HepG2 (cell line): Measurements from ENCODE around the gene CIAO3. TPM values are rescaled to one million over a fixed set of nuclear protein-coding genes. Genes with fewer than 3 reads are reported as not detected.

Source experiments
- CTCF ChIP-seq: sonication (generic); formaldehyde crosslinking; IDR thresholded peaks from 2 replicates; pipeline ENCODE4 v1.5.0; 2020; ENCODE audit warnings: mild to moderate bottlenecking, missing genetic modification reagents, moderate library complexity
- FOSL1 ChIP-seq: sonication (generic); formaldehyde crosslinking; IDR thresholded peaks from 2 replicates; pipeline ENCODE4 v1.9.0; 2021; ENCODE audit warnings: missing genetic modification reagents, borderline replicate concordance
- KLF16 ChIP-seq, 2 experiments: sonication (generic) in 1 of 2; formaldehyde crosslinking in 1 of 2; IDR thresholded peaks; 2 replicates each; pipeline versions ENCODE4 v1.6.1 to v1.8.0; 2016 to 2023; ENCODE audit warnings: missing genetic modification reagents in 2 of 2, missing compliant biosample characterization in 1 of 2
- NFKB2 ChIP-seq: sonication (generic); formaldehyde crosslinking; IDR thresholded peaks from 2 replicates; pipeline ENCODE4 v1.4.0; 2020; ENCODE audit warnings: missing genetic modification reagents, borderline replicate concordance
- RBAK ChIP-seq: sonication (generic); formaldehyde crosslinking; IDR thresholded peaks from 2 replicates; pipeline ENCODE4 v1.5.1; 2020; ENCODE audit warnings: mild to moderate bottlenecking, missing genetic modification reagents
- RNF2 ChIP-seq: fragments of 450-650 bp; conservative IDR thresholded peaks from 2 replicates; pipeline ENCODE4 v1.6.1; 2016; ENCODE audit warnings: low read depth
- SKI ChIP-seq: fragments of 450-650 bp; IDR thresholded peaks from one replicate; pipeline ENCODE4 v1.6.1; 2018; ENCODE audit warnings: mild to moderate bottlenecking; ENCODE audit not compliant: partially characterized antibody
- TARDBP ChIP-seq: sonication (generic); formaldehyde crosslinking; IDR thresholded peaks from 2 replicates; pipeline ENCODE4 v1.8.0; 2022; ENCODE audit warnings: mild to moderate bottlenecking, missing genetic modification reagents
- TCF12 ChIP-seq, 2 experiments: fragments of 450-650 bp in 1 of 2; sonication (generic) in 1 of 2; formaldehyde crosslinking in 1 of 2; IDR thresholded peaks; 2 replicates each; pipeline versions ENCODE4 v1.6.1 to v1.8.0; 2017 to 2022; ENCODE audit warnings: antibody characterized with exemption in 1 of 2, mild to moderate bottlenecking in 1 of 2, missing genetic modification reagents in 1 of 2, moderate library complexity in 1 of 2
- ZBTB1 ChIP-seq: sonication (generic); formaldehyde crosslinking; IDR thresholded peaks from 2 replicates; pipeline ENCODE4 v1.4.0; 2020; ENCODE audit warnings: missing genetic modification reagents, borderline replicate concordance
- ZNF180 ChIP-seq: sonication (generic); formaldehyde crosslinking; IDR thresholded peaks from 2 replicates; pipeline ENCODE4 v1.4.0; 2020; ENCODE audit warnings: low read depth, missing genetic modification reagents, borderline replicate concordance
- ZNF503 ChIP-seq: sonication (generic); formaldehyde crosslinking; IDR thresholded peaks from 2 replicates; pipeline ENCODE4 v1.4.0; 2020; ENCODE audit warnings: missing genetic modification reagents
- ZNF619 ChIP-seq: sonication (generic); formaldehyde crosslinking; IDR thresholded peaks from 2 replicates; pipeline ENCODE4 v1.4.0; 2020; ENCODE audit warnings: mild to moderate bottlenecking, missing genetic modification reagents
- ZNF720 ChIP-seq: sonication (generic); formaldehyde crosslinking; IDR thresholded peaks from 2 replicates; pipeline ENCODE4 v1.4.0; 2020; ENCODE audit warnings: missing genetic modification reagents
- ZNF768 ChIP-seq: sonication (generic); formaldehyde crosslinking; IDR thresholded peaks from 2 replicates; pipeline ENCODE4 v1.4.0; 2020; ENCODE audit warnings: missing genetic modification reagents
- polyA plus RNA-seq, 8 experiments: library from polyadenylated mRNA; depleted of rRNA in 3 of 8; stranded (reverse) in 7 of 8; unstranded in 1 of 8; fragments of >200 nt; fragmentation: Illumina TruSeq in 4 of 8; extraction: Trizol in 4 of 8; gene quantifications; 2 replicates each; pipeline versions ENCODE4 v1.2.1 to v1.2.3, GENCODE V29; 2011 to 2016; ENCODE audit warnings: low read depth in 4 of 8, missing spikeins in 1 of 8, mixed read lengths in 1 of 8; ENCODE audit not compliant: insufficient read depth in 1 of 8
- total RNA-seq, 5 experiments: library from RNA; depleted of rRNA; stranded (reverse); fragments of >200 nt; fragmentation: Illumina TruSeq; extraction: Trizol; gene quantifications; 2 replicates each; pipeline ENCODE4 v1.2.3, GENCODE V29; 2016; ENCODE audit warnings: low read depth in 1 of 5
- TF ChIP-seq, protein P1 (sequence below): sonication (generic); formaldehyde crosslinking; conservative IDR thresholded peaks from 2 replicates; pipeline ENCODE4 v1.8.1; 2023; ENCODE audit warnings: missing genetic modification reagents
- TF ChIP-seq, protein P2 (sequence below): sonication (generic); formaldehyde crosslinking; IDR thresholded peaks from 2 replicates; pipeline ENCODE4 v1.4.0; 2020; ENCODE audit warnings: missing genetic modification reagents

The CIAO3 gene
- total and polyA plus RNA-seq, 2 of the 13 experiments (the other 11 are each of a cell fraction or from before 2014, with no cell fraction given), result 21.7 to 25.0 TPM

- no peak for TF ChIP-seq CTCF (CRISPR knock-in tag)
- TF ChIP-seq, protein P1, sequence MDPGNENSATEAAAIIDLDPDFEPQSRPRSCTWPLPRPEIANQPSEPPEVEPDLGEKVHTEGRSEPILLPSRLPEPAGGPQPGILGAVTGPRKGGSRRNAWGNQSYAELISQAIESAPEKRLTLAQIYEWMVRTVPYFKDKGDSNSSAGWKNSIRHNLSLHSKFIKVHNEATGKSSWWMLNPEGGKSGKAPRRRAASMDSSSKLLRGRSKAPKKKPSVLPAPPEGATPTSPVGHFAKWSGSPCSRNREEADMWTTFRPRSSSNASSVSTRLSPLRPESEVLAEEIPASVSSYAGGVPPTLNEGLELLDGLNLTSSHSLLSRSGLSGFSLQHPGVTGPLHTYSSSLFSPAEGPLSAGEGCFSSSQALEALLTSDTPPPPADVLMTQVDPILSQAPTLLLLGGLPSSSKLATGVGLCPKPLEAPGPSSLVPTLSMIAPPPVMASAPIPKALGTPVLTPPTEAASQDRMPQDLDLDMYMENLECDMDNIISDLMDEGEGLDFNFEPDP (CRISPR knock-in tag), result 0 out of 2 replicates have a peak, but pooled peaks have one; percentile 89
- no peak for TF ChIP-seq SKI
- TF ChIP-seq RBAK (CRISPR knock-in tag), result no peak
- TF ChIP-seq ZNF720 (CRISPR knock-in tag), result no peak
- TF ChIP-seq NFKB2 (CRISPR knock-in tag), result peak; percentile 91; the same call in 1 of the 2 replicates
- no peak for TF ChIP-seq RNF2
- TF ChIP-seq ZNF619 (CRISPR knock-in tag), result no peak
- TF ChIP-seq FOSL1, result 0 out of 2 replicates have a peak, but pooled peaks have one; percentile 10
- TF ChIP-seq KLF16 (CRISPR knock-in tag; IDR thresholded peaks at IDR 0.05), result peak in 1 of 2 experiments; percentile 75; a peak in 2 of 4 replicates
- TF ChIP-seq ZNF180, result no peak
- TF ChIP-seq TARDBP (CRISPR knock-in tag), result no peak
- TF ChIP-seq ZNF768, result peak; percentile 57; the same call in 1 of the 2 replicates
- TF ChIP-seq ZNF503 (CRISPR knock-in tag), result 0 out of 2 replicates have a peak, but pooled peaks have one; percentile 45
- TF ChIP-seq TCF12 (IDR thresholded peaks at IDR 0.05), result no peak
- TF ChIP-seq TCF12 (CRISPR knock-in tag; IDR thresholded peaks at IDR 0.05), result no peak
- TF ChIP-seq, protein P2, sequence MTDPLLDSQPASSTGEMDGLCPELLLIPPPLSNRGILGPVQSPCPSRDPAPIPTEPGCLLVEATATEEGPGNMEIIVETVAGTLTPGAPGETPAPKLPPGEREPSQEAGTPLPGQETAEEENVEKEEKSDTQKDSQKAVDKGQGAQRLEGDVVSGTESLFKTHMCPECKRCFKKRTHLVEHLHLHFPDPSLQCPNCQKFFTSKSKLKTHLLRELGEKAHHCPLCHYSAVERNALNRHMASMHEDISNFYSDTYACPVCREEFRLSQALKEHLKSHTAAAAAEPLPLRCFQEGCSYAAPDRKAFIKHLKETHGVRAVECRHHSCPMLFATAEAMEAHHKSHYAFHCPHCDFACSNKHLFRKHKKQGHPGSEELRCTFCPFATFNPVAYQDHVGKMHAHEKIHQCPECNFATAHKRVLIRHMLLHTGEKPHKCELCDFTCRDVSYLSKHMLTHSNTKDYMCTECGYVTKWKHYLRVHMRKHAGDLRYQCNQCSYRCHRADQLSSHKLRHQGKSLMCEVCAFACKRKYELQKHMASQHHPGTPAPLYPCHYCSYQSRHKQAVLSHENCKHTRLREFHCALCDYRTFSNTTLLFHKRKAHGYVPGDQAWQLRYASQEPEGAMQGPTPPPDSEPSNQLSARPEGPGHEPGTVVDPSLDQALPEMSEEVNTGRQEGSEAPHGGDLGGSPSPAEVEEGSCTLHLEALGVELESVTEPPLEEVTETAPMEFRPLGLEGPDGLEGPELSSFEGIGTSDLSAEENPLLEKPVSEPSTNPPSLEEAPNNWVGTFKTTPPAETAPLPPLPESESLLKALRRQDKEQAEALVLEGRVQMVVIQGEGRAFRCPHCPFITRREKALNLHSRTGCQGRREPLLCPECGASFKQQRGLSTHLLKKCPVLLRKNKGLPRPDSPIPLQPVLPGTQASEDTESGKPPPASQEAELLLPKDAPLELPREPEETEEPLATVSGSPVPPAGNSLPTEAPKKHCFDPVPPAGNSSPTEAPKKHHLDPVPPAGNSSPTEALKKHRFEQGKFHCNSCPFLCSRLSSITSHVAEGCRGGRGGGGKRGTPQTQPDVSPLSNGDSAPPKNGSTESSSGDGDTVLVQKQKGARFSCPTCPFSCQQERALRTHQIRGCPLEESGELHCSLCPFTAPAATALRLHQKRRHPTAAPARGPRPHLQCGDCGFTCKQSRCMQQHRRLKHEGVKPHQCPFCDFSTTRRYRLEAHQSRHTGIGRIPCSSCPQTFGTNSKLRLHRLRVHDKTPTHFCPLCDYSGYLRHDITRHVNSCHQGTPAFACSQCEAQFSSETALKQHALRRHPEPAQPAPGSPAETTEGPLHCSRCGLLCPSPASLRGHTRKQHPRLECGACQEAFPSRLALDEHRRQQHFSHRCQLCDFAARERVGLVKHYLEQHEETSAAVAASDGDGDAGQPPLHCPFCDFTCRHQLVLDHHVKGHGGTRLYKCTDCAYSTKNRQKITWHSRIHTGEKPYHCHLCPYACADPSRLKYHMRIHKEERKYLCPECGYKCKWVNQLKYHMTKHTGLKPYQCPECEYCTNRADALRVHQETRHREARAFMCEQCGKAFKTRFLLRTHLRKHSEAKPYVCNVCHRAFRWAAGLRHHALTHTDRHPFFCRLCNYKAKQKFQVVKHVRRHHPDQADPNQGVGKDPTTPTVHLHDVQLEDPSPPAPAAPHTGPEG (CRISPR knock-in tag), result peak; percentile 86; the same call in 1 of the 2 replicates
- no peak for TF ChIP-seq ZBTB1 (CRISPR knock-in tag)
Observed at GRCh38 chr16:700684-701584, 39.9 kb downstream of the CIAO3 start (continued).
